GM06990 (cell line): ENCODE data around the gene CEP164.

Experiments used
- DNase-seq: peaks from one replicate; pipeline ENCODE4 v3.0.0-alpha.2; 2011; ENCODE audit not compliant: insufficient read length; ENCODE audit errors: extremely low read depth
- H3K27me3 ChIP-seq: replicated peaks from 2 replicates; pipeline ENCODE4 v1.6.0; 2011; ENCODE audit warnings: low read length; ENCODE audit not compliant: control insufficient read depth, insufficient read depth
- H3K36me3 ChIP-seq: 2 replicates; pipeline ENCODE4 v1.5.1; 2011; ENCODE audit warnings: low read length; ENCODE audit not compliant: control insufficient read depth, insufficient read depth
- H3K4me3 ChIP-seq: replicated peaks from 2 replicates; pipeline ENCODE4 v1.5.1; 2011; ENCODE audit warnings: low read depth, mild to moderate bottlenecking, control low read depth, low read length
- CTCF ChIP-seq: IDR thresholded peaks from 2 replicates; pipeline ENCODE4 v1.5.1; 2011; ENCODE audit warnings: low read length, control low read depth, mild to moderate bottlenecking, inconsistent platforms; ENCODE audit not compliant: insufficient read depth, poor library complexity, severe bottlenecking

Gene CEP164

DNA sequence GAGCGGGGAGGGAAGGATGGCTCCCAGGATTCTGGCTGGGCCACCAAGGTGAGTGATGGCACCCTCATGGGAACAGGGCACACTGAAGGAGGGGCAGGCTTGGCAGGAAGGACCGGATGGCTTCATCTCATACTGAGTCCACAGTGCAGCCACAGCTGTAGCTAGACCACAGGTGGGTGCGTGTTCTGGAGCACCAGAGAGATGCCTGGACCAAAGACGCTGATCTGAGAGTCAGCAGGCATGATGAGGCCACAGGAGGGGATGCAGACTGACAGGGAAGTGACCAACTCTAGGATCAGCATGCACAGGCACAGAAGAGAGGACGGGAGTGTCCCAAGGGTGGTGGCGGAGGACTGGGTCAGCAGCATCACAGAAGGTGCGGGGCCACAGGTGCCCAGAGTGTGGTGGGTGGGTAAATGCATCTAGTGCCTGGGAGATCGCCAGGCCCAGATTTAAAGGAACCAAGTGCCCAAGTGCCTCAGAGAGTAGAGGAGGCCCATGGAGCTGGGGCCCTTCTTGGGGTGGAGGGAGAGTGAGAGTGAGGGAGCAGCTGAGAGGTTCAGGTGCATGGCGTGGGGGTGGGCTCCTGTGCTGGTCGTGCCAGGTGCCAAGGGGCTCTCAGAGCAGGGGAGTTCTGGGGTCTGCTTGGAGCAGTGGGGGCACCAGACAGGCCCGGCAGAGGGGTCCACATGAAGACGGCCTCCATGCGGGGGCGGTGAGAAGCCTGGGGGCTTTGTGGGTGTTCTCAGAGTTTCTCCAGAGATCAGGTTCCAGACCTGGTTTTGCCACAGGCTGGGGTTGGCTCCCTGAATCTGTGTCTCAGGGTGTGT, 113.7 kb downstream of the CEP164 start:
- Histone ChIP-seq H3K27me3 (no peaks in the 10 kb centered on the region), H3K36me3 (no peaks in the 10 kb centered on the region), H3K4me3 (no peak overlapping the region)
- DNase-seq, result no peak
- no peak for TF ChIP-seq CTCF

DNA sequence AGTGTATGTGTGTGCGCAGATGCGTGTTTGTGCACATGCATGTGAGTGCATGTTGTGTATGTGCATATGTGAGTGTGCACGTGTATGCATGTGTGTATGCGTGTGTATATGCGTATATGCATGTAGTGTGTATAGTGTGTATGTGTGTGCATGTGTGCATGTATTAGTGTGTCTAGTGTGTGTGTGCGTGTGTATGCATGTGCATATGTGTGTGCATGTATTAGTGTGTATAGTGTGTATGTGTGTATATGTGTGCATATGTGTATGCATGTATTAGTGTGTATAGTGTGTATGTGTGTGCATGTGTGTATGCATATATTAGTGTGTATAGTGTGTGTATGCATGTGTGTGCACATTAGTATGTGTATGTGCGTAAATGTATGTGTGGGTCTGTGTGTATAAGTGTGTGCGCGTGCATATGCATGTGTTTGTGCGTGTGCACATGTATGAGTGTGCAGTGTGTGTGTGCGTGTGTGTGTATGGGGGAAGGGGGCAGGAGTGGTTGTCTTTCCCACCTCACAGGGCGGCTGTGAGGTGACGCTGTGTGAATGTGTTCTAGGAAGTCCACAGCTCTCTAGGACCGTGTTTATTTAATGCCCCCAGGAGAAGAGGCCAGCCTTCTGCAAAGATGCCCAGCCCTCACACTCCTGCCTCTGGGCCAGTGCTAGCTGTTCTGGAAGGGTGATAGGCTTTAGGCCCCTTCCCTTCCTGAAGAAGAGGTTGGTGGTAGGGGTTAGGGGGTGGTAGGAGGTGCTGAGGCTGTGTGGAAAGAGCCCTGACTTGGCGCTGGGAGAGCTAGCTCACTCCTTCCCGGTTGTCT, 114.6 kb downstream of the CEP164 start:
- H3K27me3 ChIP-seq, result no peaks in the 10 kb centered on the region
- DNase-seq, result no peak
- TF ChIP-seq CTCF, result no peak
- no peak overlapping the region for H3K4me3 ChIP-seq
- H3K36me3 ChIP-seq, result no peaks in the 10 kb centered on the region

- Histone ChIP-seq H3K36me3 (no peaks in the 10 kb centered on the region), H3K4me3 (no peak overlapping the region), H3K27me3 (no peaks in the 10 kb centered on the region)
- no peak for TF ChIP-seq CTCF
- no peak for DNase-seq
Measured at GRCh38 chr11:117442869-117443239, 115.2 kb downstream of the CEP164 start.

DNA sequence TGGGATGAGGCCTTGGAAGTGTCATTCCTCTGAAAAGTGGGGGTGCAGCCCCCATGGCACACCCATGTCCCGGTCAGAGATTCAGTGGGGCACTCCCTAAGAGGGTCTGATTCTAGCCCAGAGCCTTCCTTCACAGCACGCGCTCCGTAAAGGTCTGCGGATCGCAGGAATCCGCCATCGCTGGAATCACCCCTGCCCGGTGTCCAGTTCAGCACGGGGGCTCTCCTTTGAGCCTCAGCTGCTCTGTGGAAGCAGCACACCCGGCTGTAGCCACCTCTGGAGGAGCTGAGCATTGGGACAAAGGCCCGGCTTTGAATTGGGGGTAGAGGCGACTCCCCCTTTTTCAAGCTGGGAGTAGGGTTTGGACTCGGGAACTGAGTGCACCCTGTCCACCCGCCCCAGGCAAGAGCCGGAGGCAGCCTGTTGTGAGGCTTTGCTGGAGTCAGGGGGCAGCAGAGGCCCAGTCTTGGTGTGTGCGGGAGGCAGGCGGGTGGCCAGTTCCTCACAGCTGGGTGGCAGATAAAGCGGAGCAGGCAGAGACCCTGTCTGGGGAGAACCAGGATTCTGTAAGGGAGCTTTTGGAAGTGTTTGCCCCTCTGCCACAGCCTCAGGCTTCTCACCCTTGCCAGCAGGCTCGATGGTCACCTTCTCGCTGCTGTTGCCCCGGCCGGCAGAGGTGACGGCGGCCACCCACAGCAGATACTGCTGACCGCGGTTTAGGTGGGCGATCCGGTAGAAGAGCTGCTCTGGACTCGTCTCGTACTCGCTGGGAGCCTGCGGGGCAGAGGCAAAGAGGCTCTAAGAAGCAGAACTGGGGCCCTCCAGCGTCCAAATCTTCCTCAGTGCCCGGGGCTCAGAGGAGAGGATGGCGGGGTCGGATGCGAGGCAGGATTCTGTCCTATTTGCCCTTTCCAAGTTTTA, 115.9 kb downstream of the CEP164 start:
- no peak for DNase-seq
- no peak overlapping the region for H3K4me3 ChIP-seq

More for the DNA sequence above, 115.9 kb downstream of the CEP164 start:
- Histone ChIP-seq H3K27me3 (no peaks in the 10 kb centered on the region), H3K36me3 (no peaks in the 10 kb centered on the region)
- TF ChIP-seq CTCF, result peak; percentile 49
